Measurements from ENCODE around the gene RAVER1. TPM values are rescaled to one million over a fixed set of nuclear protein-coding genes. Genes with fewer than 3 reads are reported as not detected.

The RAVER1 gene
- total and polyA plus RNA-seq, 9 of the 15 experiments (the other 6 are each of a cell fraction or from before 2014, with no cell fraction given) = 0.06 to 113 (median 7.0) TPM

- TF ChIP-seq ZNF431 (CRISPR knock-in tag; IDR thresholded peaks at IDR 0.05) (peak; percentile 54; the same call in 1 of the 2 replicates), ZNF408 (CRISPR knock-in tag; IDR thresholded peaks at IDR 0.05; ENCODE audit: low read depth) (no peak), ZNF197 (CRISPR knock-in tag; IDR thresholded peaks at IDR 0.05; ENCODE audit: low read depth) (no peak), ZFP36 (IDR thresholded peaks at IDR 0.05; ENCODE audit: low read depth, low read length, partially characterized antibody) (no peak), MBD1 (CRISPR knock-in tag; IDR thresholded peaks at IDR 0.05) (no peak; the same call in 1 of the 2 replicates), ZHX1 (conservative IDR thresholded peaks at IDR 0.05; ENCODE audit: low read length) (no peak), RBM14 (IDR thresholded peaks at IDR 0.05; ENCODE audit: borderline replicate concordance, insufficient read depth, low read depth, low read length) (no peak), ZNF589 (CRISPR knock-in tag; IDR thresholded peaks at IDR 0.05; ENCODE audit: low read depth) (peak; percentile 78; the same call in 1 of the 2 replicates), ZKSCAN1 (IDR thresholded peaks at IDR 0.05; ENCODE audit: low read depth, low read length) (peak; percentile 100), ZNF77 (CRISPR knock-in tag; IDR thresholded peaks at IDR 0.05) (no peak), E2F3 (CRISPR knock-in tag; IDR thresholded peaks at IDR 0.05) (no peak), ZNF282 (CRISPR knock-in tag; IDR thresholded peaks at IDR 0.05) (no peak), TSHZ1 (CRISPR knock-in tag; IDR thresholded peaks at IDR 0.05) (no peak), ZFP1 (CRISPR knock-in tag; IDR thresholded peaks at IDR 0.05) (no peak), KHSRP (IDR thresholded peaks at IDR 0.05) (no peak), ZBTB2 (IDR thresholded peaks at IDR 0.05) (peak; percentile 22; the same call in 1 of the 2 replicates), HDAC8 (tag; IDR thresholded peaks at IDR 0.05) (no peak), CBX5 (IDR thresholded peaks at IDR 0.05; ENCODE audit: borderline replicate concordance, low read depth) (no peak), NBN (IDR thresholded peaks at IDR 0.05; ENCODE audit: low read depth) (no peak)
Observed at GRCh38 chr19:10269333-10270179, 63.8 kb downstream of the RAVER1 start (continued).

All from K562 (cell line).